Hematopoietic multipotent progenitor cell treated with erythropoietin and hydrocortisone succinate and interleukin-3 and kit ligand, for 17 days (in vitro differentiated cells): Measurements from ENCODE around the gene GOLGA6L4.
"Not testable (repeated sequence)": the region's sequence is repeated elsewhere in the genome, so short reads cannot be mapped to it uniquely, and the experiment has no call there.

Source experiments
- DNase-seq: peaks from one replicate; pipeline ENCODE4 v3.0.0-alpha.2; 2015; ENCODE audit warnings: low spot score

GOLGA6L4 gene

GRCh38 chr15:84235573-84235972 is at the start of gene GOLGA6L4:
Gene GOLGA6L4, plus strand, starts transcription at chr15:84235773. Its CDS starts 62 bp downstream, at chr15:84235835.
- not testable (repeated sequence) for DNase-seq

- not testable (repeated sequence) for DNase-seq
Measured at GRCh38 chr15:84192982-84193381, 42.6 kb upstream of the GOLGA6L4 start.

GRCh38 chr15:84195603-84196002 is 40.0 kb upstream of the GOLGA6L4 start:
- not testable (repeated sequence) for DNase-seq

- not testable (repeated sequence) for DNase-seq
Measured at GRCh38 chr15:84196530-84197188, 38.9 kb upstream of the GOLGA6L4 start.

GRCh38 chr15:84199865-84200264 is 35.7 kb upstream of the GOLGA6L4 start:
- not testable (repeated sequence) for DNase-seq

GRCh38 chr15:84246441-84246840 is 10.9 kb downstream of the GOLGA6L4 start:
- DNase-seq, result not testable (repeated sequence)
